Natural killer cell (primary cell): ENCODE measurements around the gene COL6A5. TPM values are rescaled to one million over a fixed set of nuclear protein-coding genes. Genes with fewer than 3 reads are reported as not detected.

ENCODE experiments used
- ATAC-seq, 3 donors: fragments of 150-1000 bp in 2 of 3; fragments of 200-7000 bp in 1 of 3; cut with Tn5 transposase; 1 replicate in 1 of 3; 2 replicates in 2 of 3; pipeline ENCODE4 v1.10.0; 2021; ENCODE audit warnings: mild to moderate bottlenecking in 2 of 3, moderate library complexity in 2 of 3
- DNase-seq, 2 donors: peaks; one replicate each; pipeline versions ENCODE4 v3.0.0 to v3.0.0-alpha.2; 2013 to 2021; ENCODE audit warnings: mixed read lengths in 1 of 2
- H3K27ac ChIP-seq: one replicate; pipeline ENCODE4 v1.5.1; 2013; ENCODE audit warnings: mild to moderate bottlenecking, low read length
- H3K27me3 ChIP-seq: one replicate; pipeline ENCODE4 v1.6.1; 2013; ENCODE audit warnings: low read length; ENCODE audit not compliant: control insufficient read depth, insufficient read depth
- H3K36me3 ChIP-seq: one replicate; pipeline ENCODE4 v1.6.1; 2013; ENCODE audit warnings: low read length; ENCODE audit not compliant: control insufficient read depth, insufficient read depth
- H3K4me1 ChIP-seq: one replicate; pipeline ENCODE4 v1.6.1; 2013; ENCODE audit warnings: low read length; ENCODE audit not compliant: control insufficient read depth, insufficient read depth
- H3K4me3 ChIP-seq: one replicate; pipeline ENCODE4 v1.5.1; 2013; ENCODE audit warnings: low read length
- H3K9me3 ChIP-seq: one replicate; pipeline ENCODE4 v1.6.1; 2013; ENCODE audit warnings: low read length; ENCODE audit not compliant: control insufficient read depth, insufficient read depth
- H3K27ac Mint-ChIP-seq, 2 donors: one replicate each; pipeline ENCODE4 v1.8.0; 2022; ENCODE audit warnings: mild to moderate bottlenecking in 2 of 2, mixed read lengths in 2 of 2, moderate library complexity in 1 of 2
- H3K27me3 Mint-ChIP-seq, 2 donors: one replicate each; pipeline ENCODE4 v1.8.0; 2022; ENCODE audit warnings: low read depth in 2 of 2, mixed read lengths in 2 of 2
- H3K36me3 Mint-ChIP-seq: one replicate; pipeline ENCODE4 v1.8.0; 2022; ENCODE audit warnings: mixed read lengths
- H3K4me1 Mint-ChIP-seq, 2 donors: one replicate each; pipeline ENCODE4 v1.8.0; 2022; ENCODE audit warnings: mixed read lengths in 2 of 2
- H3K4me3 Mint-ChIP-seq: one replicate; pipeline ENCODE4 v1.8.0; 2022; ENCODE audit warnings: mild to moderate bottlenecking, moderate library complexity, mixed read lengths
- H3K9me3 Mint-ChIP-seq, 2 donors: one replicate each; pipeline ENCODE4 v1.8.0; 2022; ENCODE audit warnings: mixed read lengths in 2 of 2
- WGBS: methylation state at CpG from one replicate; pipeline ENCODE4 v1.1.7; 2013; ENCODE audit warnings: missing lambda C conversion rate; ENCODE audit not compliant: insufficient coverage; 5-methylcytosine and 5-hydroxymethylcytosine counted together
- intact Hi-C: fragments of 100-400 bp; cut with micrococcal nuclease; formaldehyde crosslinking; loops from one replicate; pipeline ENCODE4 v1.14.2; 2022
- total RNA-seq, 4 donors: library from RNA; stranded (reverse); fragments of 120-200 nt in 1 of 4; gene quantifications; one replicate each; pipeline versions ENCODE4 v1.2.3 to v1.2.4, GENCODE V29; 2013 to 2022
- TF ChIP-seq, protein P1 (sequence below): fragments of 200-600 bp; IDR thresholded peaks from one replicate; pipeline ENCODE4 v1.8.0; 2022; ENCODE audit warnings: antibody characterized with exemption

Gene COL6A5
- total RNA-seq, 3 donors from 2014 or later (not counting 1 experiment from before 2014, with no cell fraction given): not detected

DNA sequence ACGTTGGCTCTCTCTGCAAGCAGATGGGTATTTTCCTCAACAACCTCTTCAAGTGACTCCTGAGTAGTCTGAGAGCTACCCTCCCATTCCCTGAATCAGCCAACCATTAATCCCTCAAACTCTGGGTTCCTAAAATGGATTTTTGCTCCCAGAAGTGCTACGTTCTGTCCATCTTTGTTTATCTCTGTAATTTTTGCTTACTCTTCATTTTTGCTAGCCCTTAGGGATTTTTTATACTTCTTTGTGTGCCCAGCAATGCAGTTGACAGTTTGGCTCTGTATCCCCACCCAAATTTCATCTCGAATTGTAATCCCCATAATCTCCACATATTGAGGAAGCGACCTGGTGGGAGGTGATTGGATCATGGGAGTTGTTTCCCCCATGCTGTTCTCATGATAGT, 35.4 kb upstream of the COL6A5 start:
- Mint-ChIP-seq H3K4me3 (no peak overlapping the region), H3K9me3 (peaks cover 0 to 2% of the 10 kb centered on the region in 2 donors), H3K27ac (no peak overlapping the region), H3K4me1 (no peaks in the 10 kb centered on the region), H3K27me3 (peaks cover 0 to 3% of the 10 kb centered on the region in 2 donors), H3K36me3 (no peaks in the 10 kb centered on the region)
- 69% methylated on average over 2 of the region's 4 CpGs for WGBS
- no peaks in the 10 kb centered on the region for H3K36me3 ChIP-seq
- no peak for DNase-seq
- intact Hi-C loops: no loop called here
- H3K4me1 ChIP-seq: no peaks in the 10 kb centered on the region
- no peak for ATAC-seq
- no peaks in the 10 kb centered on the region for H3K9me3 ChIP-seq
- H3K27me3 ChIP-seq: no peaks in the 10 kb centered on the region
- H3K4me3 ChIP-seq: no peak overlapping the region
- H3K27ac ChIP-seq: no peak overlapping the region
- TF ChIP-seq, protein P1, sequence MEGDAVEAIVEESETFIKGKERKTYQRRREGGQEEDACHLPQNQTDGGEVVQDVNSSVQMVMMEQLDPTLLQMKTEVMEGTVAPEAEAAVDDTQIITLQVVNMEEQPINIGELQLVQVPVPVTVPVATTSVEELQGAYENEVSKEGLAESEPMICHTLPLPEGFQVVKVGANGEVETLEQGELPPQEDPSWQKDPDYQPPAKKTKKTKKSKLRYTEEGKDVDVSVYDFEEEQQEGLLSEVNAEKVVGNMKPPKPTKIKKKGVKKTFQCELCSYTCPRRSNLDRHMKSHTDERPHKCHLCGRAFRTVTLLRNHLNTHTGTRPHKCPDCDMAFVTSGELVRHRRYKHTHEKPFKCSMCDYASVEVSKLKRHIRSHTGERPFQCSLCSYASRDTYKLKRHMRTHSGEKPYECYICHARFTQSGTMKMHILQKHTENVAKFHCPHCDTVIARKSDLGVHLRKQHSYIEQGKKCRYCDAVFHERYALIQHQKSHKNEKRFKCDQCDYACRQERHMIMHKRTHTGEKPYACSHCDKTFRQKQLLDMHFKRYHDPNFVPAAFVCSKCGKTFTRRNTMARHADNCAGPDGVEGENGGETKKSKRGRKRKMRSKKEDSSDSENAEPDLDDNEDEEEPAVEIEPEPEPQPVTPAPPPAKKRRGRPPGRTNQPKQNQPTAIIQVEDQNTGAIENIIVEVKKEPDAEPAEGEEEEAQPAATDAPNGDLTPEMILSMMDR: no peak

DNA sequence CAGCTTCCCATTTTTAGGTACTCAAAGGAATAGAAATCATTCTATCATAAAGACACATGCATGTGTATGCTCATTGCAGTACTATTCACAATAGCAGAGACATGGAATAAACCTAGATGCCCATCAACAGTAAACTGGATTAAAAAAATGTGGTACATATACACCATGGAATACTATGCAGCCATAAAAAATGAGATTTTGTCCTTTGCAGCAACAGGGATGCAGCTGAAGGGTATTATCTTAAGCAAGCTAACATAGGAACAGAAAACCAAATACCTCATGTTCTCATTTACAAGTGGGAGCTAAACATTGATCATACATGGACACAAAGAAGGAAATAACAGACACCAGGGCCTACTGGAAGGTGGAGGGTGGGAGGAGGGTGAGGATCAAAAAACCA, 33.1 kb upstream of the COL6A5 start:
- Mint-ChIP-seq H3K9me3 (peaks cover 0 to 2% of the 10 kb centered on the region in 2 donors), H3K4me3 (no peak overlapping the region), H3K27me3 (peaks cover 0 to 3% of the 10 kb centered on the region in 2 donors), H3K36me3 (no peaks in the 10 kb centered on the region), H3K4me1 (no peaks in the 10 kb centered on the region), H3K27ac (no peak overlapping the region)
- Histone ChIP-seq H3K4me3 (no peak overlapping the region), H3K4me1 (no peaks in the 10 kb centered on the region), H3K27me3 (no peaks in the 10 kb centered on the region), H3K27ac (no peak overlapping the region), H3K9me3 (no peaks in the 10 kb centered on the region), H3K36me3 (no peaks in the 10 kb centered on the region)
- DNase-seq (no peak), ATAC-seq (no peak)
- TF ChIP-seq, protein P1: no peak
- intact Hi-C loops: no loop called here

DNA sequence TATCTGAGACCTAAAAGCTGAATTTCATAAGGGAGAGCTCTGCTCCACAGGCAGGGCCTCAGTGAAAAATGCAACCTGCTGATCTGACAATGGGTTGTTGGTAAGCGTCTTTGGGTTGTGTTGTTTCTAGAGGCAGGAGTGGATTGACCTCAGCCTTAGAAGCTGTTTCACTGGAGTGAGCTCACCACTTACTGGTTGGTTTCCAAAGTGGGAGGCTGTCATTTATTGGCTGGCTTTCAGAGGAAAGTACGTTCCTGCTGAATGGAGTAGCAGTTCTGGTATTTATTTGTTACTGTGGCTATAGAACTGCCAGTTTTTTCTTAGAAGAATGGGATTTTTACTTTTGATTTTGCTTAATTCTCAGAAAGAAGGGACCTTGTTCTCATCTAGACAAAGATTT, 29.3 kb upstream of the COL6A5 start:
- ATAC-seq: no peak
- Histone ChIP-seq H3K9me3 (no peaks in the 10 kb centered on the region), H3K36me3 (no peaks in the 10 kb centered on the region), H3K4me1 (no peaks in the 10 kb centered on the region), H3K4me3 (no peak overlapping the region), H3K27me3 (peaks cover 2% of the 10 kb centered on the region), H3K27ac (no peak overlapping the region)
- TF ChIP-seq, protein P1: no peak
- no peaks in the 10 kb centered on the region for H3K36me3 Mint-ChIP-seq
- no peak overlapping the region for H3K27ac Mint-ChIP-seq
- H3K4me1 Mint-ChIP-seq: no peaks in the 10 kb centered on the region
- H3K9me3 Mint-ChIP-seq: no peaks in the 10 kb centered on the region
- H3K4me3 Mint-ChIP-seq: no peak overlapping the region
- no peak for DNase-seq
- intact Hi-C loops: no loop called here
- 59% methylated on average over 2 of the region's 2 CpGs for WGBS
- H3K27me3 Mint-ChIP-seq: peaks cover 0 to 3% of the 10 kb centered on the region in 2 donors

DNA sequence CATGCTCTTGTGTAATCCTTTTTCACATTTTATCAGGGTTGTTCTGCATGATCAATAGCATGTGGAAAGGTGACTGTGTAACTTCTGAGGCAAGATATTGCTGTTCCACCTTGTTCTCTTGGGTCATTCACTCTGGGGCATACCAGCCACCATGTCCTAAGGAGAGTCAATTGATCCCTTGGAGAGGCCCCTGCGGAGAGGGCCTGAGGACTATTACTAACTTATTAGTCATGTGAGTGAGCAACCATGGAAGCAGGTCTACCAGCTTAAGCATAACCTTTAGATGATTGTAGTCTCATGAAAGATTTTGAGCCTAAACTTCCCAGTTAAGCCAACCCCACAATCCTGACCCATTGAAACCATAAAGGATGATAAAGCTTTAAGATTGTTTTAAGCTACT, 22.0 kb upstream of the COL6A5 start:
- H3K27ac Mint-ChIP-seq: no peak overlapping the region
- Histone ChIP-seq H3K4me1 (no peaks in the 10 kb centered on the region), H3K9me3 (no peaks in the 10 kb centered on the region), H3K27me3 (peaks cover 4% of the 10 kb centered on the region), H3K27ac (no peak overlapping the region), H3K36me3 (no peaks in the 10 kb centered on the region), H3K4me3 (no peak overlapping the region)
- H3K4me1 Mint-ChIP-seq: no peaks in the 10 kb centered on the region
- peaks cover 0 to 5% of the 10 kb centered on the region in 2 donors for H3K9me3 Mint-ChIP-seq
- H3K36me3 Mint-ChIP-seq: no peaks in the 10 kb centered on the region
- DNase-seq (no peak), ATAC-seq (no peak)
- intact Hi-C loops: no loop called here
- WGBS: 100% methylated on average over 1 of the region's 1 CpG
- H3K4me3 Mint-ChIP-seq: no peak overlapping the region
- TF ChIP-seq, protein P1: no peak
- H3K27me3 Mint-ChIP-seq: peaks cover 0 to 14% of the 10 kb centered on the region in 2 donors
